GM21717 (cell line): Measurements from ENCODE around the gene SREBF2.

Source experiments
- ATAC-seq: cut with Tn5 transposase; IDR thresholded peaks from one replicate; pipeline ENCODE4 v1.9.1; 2021; ENCODE audit warnings: mild to moderate bottlenecking, moderate library complexity; ENCODE audit not compliant: unreplicated experiment

Gene SREBF2

GRCh38 chr22:41875531-41876270, 42.8 kb downstream of the SREBF2 start:
- ATAC-seq, result no peak

GRCh38 chr22:41876275-41876674, 43.4 kb downstream of the SREBF2 start:
- ATAC-seq, result no peak

GRCh38 chr22:41876675-41877074, 43.8 kb downstream of the SREBF2 start:
- no peak for ATAC-seq

- no peak for ATAC-seq
Measured at GRCh38 chr22:41880653-41881052, 47.7 kb downstream of the SREBF2 start.

DNA sequence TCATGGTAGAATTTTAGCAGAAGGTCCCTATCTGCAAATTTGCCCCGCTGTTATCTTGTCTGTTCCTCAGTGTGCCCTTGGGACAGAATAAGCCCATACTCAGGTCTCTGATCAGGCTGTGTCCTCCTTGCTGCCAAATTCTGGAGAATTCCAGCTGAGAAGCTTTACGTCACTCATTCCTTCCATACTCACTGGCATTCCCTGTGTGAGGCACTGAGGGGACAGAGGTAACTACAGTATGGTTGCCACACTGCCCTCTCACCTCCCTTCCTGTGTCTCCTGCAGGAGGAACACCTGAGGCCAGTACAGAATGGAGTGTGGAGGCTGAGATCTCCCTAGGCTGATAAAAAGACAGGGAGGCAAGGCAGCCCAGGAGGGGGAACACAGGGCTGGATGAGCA, 50.5 kb downstream of the SREBF2 start:
- no peak for ATAC-seq

- no peak for ATAC-seq
Measured at GRCh38 chr22:41885116-41885515, 52.2 kb downstream of the SREBF2 start.

- ATAC-seq, result no peak
Measured at GRCh38 chr22:41885516-41885915, 52.6 kb downstream of the SREBF2 start.

GRCh38 chr22:41888627-41889200, 55.8 kb downstream of the SREBF2 start:
- no peak for ATAC-seq

GRCh38 chr22:41891407-41891806, 58.5 kb downstream of the SREBF2 start:
- ATAC-seq, result no peak

GRCh38 chr22:41892721-41893120, 59.8 kb downstream of the SREBF2 start:
- no peak for ATAC-seq

- no peak for ATAC-seq
Measured at GRCh38 chr22:41893591-41894375, 60.9 kb downstream of the SREBF2 start.

DNA sequence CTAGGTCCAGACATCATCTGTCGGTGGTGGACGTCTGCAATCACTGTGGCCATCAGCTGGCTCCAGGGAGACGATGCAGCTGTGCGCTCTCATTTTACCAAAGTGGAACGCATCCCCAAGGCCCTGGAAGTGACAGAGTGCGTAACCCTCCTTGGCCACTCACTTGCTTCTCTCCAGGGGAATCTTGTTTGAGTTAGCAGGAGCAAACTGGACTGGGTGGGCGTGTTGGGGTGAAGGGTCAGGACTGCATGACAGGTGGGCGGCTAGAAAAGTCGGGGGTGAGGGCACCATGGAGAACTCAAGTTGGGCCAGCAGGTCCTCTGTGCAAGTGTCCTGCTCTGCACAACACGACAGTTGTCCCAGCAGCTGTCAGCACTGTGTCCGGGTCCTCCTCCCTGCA, 65.7 kb downstream of the SREBF2 start:
- ATAC-seq, result no peak

- ATAC-seq, result no peak
Measured at GRCh38 chr22:41899110-41899509, 66.2 kb downstream of the SREBF2 start.

DNA sequence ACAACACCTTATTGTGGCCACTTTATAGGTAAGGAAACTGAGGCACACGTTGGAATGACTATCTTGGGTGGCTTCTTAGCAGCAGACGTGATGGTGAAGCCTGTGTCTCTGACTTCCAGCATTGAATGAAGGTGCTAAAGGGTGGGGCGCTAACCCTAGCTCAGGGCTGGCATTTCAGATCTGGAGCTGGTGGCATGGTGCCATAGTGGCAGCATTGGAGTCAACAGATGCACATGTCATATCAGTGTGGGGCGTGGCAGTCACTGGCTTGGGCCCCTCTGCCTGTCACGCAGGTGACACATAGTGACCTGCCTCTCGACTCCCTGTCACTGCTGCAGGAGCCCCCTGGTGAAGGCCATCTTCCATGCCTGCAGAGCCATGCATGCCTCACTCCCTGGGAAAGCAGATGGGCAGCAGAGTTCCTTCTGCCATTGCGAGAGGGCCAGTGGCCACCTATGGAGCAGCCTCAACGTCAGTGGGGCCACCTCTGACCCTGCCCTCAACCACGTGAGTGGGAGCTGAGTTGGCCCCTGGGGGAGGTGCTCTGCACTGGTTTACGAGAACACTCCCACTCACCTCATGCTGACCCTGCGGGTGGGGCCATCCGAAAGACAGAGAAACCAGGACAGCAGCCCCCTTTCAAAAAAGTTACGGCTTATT, 67.2 kb downstream of the SREBF2 start:
- no peak for ATAC-seq

DNA sequence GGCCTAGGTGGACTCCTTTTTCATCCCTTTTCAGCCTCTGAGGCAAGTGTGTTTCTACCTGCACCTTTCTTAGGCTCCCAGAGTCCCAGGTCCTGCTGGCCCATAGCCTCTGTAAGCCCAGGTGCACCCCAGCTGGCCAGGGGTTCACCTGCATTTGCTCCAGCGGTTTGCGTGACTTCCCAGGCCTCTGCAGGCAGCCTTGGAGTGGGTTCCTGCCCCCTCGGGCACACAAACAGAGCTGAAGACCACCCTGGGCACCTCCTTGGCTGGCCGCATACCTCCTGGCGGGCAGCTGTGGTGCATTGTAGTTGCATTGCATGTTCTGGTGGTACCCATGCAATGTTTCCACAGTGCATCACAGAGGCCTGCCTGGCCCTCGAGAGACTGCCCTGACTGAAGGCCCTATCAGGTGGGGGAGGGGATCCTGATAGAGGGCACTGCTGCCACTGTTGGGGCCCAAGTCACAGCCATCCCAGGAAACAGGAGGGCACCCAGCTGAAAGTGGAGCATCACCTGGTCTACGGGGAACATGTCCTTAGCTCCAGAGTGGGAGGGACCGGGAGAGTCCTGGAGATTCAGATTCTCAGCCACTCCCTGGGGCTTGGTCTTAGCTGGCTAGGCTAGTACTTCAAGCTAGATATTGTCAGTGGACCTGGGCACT, 67.9 kb downstream of the SREBF2 start:
- ATAC-seq, result no peak

- no peak for ATAC-seq
Measured at GRCh38 chr22:41902016-41902415, 69.1 kb downstream of the SREBF2 start.

- no peak for ATAC-seq
Measured at GRCh38 chr22:41902932-41903421, 70.1 kb downstream of the SREBF2 start.

DNA sequence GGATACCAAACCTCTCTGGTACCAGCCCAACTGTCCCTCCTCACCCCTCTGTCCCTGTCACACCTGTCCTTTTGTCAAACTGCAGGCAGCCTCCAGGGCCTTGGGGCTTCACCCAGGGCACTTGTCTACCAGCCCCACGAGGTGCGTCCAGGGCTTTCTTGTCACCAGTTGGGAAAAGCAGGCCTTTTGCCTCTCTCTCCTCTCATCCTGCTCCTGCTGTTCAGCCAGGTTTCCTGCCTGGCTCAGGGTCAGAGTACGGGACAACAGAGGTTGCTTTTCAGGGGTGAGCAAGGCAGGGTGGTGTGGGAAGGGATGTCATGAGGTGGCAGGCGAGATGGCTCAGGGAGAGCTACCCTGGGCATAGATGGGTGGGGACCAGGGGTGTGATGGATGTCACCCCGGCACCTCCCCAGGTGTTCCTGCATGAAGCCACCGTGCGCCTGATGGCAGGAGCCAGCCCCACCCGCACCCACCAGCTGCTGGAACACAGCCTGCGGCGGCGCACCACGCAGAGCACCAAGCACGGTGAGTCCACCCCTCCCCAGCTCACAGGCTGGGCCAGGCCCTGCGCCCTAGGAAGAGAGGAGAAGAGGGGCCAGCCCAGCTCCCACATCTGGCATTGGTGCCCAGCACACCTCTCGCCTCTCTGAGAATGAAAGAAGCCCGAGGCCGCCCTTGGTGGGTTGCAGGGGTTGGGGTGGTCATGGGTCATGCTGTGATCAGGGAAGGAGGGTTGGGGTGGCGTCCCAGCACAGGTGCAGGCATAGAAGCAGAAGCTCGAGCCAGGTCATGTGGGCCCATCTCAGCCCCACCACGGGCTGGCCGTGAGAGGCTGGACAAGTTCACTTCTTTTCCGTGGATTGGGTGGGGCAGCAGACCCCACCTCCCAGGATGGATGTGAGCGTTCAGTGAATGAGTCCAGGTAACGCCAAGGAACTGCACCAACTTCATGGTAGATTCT, 71.8 kb downstream of the SREBF2 start:
- no peak for ATAC-seq

DNA sequence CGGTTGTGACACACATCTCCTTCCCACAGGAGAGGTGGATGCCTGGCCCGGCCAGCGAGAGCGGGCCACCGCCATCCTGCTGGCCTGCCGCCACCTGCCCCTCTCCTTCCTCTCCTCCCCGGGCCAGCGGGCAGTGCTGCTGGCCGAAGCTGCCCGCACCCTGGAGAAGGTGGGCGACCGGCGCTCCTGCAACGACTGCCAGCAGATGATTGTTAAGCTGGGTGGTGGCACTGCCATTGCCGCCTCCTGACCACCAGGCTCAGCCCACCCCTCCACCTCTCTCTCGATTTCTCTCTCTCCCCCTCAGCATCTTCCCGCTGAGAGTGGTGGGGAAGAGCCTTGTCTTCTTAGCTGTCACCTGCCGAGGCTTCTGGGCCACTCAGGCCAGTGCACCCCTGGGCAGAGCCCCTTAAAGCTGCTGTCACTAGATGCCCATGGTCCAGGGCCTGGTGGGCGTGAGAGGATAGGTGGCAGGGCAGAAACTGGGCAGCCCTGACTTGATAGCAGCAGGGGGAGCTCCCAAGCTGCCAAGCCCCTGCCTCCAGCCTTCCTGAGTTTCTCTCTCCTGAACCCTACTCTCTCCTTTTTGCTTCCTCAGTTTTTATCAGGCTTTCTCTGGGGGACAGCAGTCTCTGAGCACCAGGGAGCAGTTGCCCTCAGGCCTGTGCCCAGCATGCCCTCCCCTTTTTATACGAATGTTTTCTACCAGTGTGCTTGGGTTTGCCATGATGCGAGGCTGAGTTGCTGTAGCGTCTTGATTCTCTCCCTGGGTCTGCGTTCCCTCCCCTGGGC, 72.7 kb downstream of the SREBF2 start:
- no peak for ATAC-seq
